Astrocyte of the cerebellum (primary cell): ENCODE results near the gene IL17RE.

Source experiments
- DNase-seq: peaks from one replicate; pipeline ENCODE4 v3.0.0-alpha.2; 2011; ENCODE audit warnings: low read depth
- H3K4me3 ChIP-seq: 2 replicates; pipeline ENCODE4 v1.5.1; 2011; ENCODE audit warnings: mild to moderate bottlenecking, low read depth, low read length, moderate library complexity
- in situ Hi-C: cut with HindIII; loops from 2 replicates; pipeline ENCODE4 v1.10.0; 2017; ENCODE audit warnings: low sequenced_read_pairs
- TF ChIP-seq, protein P1 (sequence below): IDR thresholded peaks from 2 replicates; pipeline ENCODE4 v1.5.1; 2012; ENCODE audit warnings: low read length, low read depth, moderate library complexity, mild to moderate bottlenecking; ENCODE audit errors: missing control alignments

Gene IL17RE

DNA sequence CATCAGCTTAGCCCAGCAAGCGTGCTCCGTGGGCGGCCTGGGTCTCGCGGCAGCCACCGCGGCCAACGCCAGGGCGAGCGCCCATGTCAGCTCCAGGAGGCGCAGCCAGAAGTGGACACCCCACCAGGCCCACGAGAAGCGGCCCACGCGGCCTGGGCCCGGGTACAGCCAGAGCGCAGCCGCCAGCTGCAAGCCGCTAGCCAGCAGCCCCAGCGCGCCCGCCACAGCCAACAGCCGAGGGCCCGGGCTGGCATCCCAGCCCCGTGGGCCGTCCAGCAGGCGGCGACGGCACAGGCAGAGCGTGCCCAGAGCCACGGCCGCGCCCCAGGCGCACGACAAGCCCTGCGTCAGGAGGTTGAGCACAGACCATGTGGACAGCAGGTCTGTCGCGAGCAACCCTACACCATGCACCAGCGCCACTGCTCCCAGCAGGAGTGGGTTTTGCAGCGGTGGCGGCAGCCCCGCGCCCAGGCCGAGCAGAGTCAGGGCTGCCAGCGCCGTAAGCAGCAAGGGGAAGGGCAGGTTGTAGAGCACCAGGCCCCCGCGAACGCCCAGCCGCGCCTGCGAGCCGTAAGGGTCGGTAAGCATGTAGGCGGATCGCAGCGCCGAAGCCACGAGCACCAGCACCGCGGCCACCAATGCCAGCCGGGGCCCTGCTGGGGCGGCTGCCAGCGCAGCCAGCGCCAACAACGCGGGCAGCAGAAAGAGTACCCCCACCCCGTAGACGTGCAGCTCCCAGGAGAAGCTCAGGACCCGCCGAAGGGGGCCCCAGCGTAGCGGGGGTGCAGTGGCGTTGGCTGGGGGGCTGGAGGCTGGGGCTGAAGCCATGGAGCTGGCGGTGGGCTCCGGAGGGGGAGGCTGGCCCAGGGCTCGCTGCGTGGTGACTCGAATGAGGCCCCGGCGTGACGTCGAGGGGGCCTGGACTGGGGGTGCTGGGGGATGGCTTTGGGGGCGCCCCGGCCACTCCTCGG is 44.7 kb downstream of the IL17RE start:
- H3K4me3 ChIP-seq, result peak overlapping the region; percentile 51
- DNase-seq, result no peak
- in situ Hi-C loops, result no loop called here
- TF ChIP-seq, protein P1, sequence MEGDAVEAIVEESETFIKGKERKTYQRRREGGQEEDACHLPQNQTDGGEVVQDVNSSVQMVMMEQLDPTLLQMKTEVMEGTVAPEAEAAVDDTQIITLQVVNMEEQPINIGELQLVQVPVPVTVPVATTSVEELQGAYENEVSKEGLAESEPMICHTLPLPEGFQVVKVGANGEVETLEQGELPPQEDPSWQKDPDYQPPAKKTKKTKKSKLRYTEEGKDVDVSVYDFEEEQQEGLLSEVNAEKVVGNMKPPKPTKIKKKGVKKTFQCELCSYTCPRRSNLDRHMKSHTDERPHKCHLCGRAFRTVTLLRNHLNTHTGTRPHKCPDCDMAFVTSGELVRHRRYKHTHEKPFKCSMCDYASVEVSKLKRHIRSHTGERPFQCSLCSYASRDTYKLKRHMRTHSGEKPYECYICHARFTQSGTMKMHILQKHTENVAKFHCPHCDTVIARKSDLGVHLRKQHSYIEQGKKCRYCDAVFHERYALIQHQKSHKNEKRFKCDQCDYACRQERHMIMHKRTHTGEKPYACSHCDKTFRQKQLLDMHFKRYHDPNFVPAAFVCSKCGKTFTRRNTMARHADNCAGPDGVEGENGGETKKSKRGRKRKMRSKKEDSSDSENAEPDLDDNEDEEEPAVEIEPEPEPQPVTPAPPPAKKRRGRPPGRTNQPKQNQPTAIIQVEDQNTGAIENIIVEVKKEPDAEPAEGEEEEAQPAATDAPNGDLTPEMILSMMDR, result peak; percentile 63

DNA sequence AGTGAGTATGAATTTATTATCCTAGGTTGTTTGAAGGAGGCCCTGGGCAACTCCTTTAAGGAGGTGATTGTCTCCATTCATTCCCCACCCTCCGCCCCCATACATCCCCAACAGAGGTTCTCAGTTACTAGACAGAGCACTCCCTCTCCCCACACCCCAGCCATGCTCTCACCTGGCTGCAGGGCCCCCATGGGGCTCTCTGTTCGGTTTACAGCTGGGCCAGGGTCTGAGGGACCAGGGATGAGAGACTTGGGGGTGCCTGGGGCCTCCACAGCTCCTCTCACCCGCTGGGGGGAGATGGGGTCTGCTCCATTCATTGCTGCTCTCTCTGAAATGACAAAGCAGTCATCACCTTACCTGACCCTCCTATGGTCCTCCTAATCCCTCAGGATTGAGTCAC is 45.9 kb downstream of the IL17RE start:
- in situ Hi-C loops, result no loop called here
- TF ChIP-seq, protein P1, result no peak
- no peak for DNase-seq
- H3K4me3 ChIP-seq, result no peak overlapping the region

DNA sequence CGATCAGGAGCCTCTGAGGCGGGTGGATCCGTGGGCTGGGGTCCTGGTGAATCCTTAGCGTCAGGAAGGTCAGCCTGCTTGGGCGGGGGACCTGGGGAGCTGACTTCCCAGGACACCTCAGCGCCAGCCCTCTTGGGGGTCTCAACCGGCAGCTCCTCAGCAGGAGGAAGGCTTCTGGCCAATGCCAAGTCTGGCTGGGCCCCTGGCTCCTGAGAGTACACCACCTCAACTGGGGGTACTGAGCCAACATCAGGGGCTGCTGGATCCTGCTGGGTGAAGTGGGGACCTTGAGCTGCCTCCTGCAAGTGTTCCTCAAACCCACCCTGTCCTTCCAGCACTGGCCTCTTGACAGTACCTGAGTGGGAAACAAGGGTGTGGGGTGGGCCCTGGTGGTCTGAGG is 46.5 kb downstream of the IL17RE start:
- in situ Hi-C loops, result no loop called here
- TF ChIP-seq, protein P1, result no peak
- no peak overlapping the region for H3K4me3 ChIP-seq
- DNase-seq, result no peak

DNA sequence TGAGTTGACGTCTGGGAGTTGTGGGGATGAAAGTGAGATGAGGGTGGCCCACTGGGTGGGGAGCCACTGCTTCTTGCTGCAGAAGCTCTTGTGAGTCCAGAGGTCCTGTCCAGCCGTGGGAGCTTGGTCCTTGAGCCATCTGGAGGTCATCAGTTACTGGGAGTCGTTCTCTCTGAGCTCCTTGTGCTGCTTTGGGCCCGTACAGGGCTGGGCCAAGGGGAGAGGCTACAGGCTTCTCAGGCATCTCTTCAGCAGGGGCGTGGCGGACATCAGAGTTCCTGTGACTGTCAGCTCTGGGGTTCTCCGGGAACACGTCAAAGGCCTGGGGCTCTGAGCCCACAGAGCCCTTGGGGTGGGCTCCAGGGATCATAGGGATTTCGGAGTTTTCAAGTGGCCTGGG is 47.0 kb downstream of the IL17RE start:
- TF ChIP-seq, protein P1, result no peak
- H3K4me3 ChIP-seq, result no peak overlapping the region
- in situ Hi-C loops, result no loop called here
- no peak for DNase-seq

DNA sequence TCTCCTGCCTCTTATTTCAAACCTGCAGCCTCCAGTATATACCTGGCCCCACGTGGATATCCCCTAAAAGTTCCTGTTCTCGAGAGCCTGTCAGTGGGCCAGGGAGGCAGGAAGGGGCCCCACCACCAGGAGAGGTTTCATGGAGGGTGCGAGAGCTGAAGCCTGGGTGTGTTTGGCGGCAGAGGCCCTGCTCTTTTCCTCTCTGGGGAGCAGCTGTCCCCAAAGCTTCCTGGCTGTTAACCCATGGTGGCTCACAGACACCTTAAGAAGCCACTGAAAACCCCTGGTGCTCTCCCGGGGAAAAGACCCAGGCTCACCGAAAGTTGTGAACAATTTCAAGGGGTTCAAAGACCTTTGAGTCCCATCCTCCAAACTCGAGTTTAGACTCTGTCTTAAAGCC is 48.5 kb downstream of the IL17RE start:
- H3K4me3 ChIP-seq, result peak overlapping the region; percentile 61

DNA sequence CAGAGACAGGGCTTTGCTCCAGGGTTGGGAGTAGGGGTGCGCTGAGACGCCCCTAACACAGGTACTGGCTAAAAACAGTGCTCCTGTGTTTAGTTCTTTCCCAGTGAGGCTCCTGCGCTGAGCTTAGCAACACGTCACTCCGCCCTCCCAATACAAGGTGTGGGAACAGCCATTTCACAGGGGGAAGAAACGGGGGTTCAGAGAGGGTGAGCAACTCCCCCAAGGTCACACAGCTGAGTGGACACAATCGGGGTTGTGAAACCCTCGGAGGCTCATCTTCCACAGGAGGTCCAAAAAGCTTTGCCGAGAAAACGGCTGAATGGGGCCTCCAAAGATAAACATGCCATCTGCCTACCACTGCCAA is 48.9 kb downstream of the IL17RE start:
- TF ChIP-seq, protein P1, result no peak
- in situ Hi-C loops, result no loop called here
- DNase-seq, result no peak
- H3K4me3 ChIP-seq, result peak overlapping the region; percentile 61

More for the DNA sequence above, 48.5 kb downstream of the IL17RE start:
- in situ Hi-C loops, result no loop called here
- DNase-seq, result no peak
- TF ChIP-seq, protein P1, result no peak
